Left cardiac atrium (tissue), 4 donors: ENCODE results near the gene FOXO1. TPM values are rescaled to one million over a fixed set of nuclear protein-coding genes. Genes with fewer than 3 reads are reported as not detected.

Experiments used
- ATAC-seq, 2 donors: fragments of 200-7000 bp; cut with Tn5 transposase; one replicate each; pipeline ENCODE4 v1.9.1; 2020; ENCODE audit warnings: mild to moderate bottlenecking in 2 of 2, moderate library complexity in 2 of 2
- DNase-seq: peaks from one replicate; pipeline ENCODE4 v3.0.0-alpha.2; 2020
- intact Hi-C, 2 donors: fragments of 100-400 bp; cut with DNase I; formaldehyde crosslinking; loops; one replicate each; pipeline versions ENCODE4 v1.14.1 to v1.15.1; 2022 to 2023
- total RNA-seq, 2 donors: library from RNA; stranded (reverse); fragmentation: NEBNext Ultra II Directional; extraction: Animal tissue kit (Norgen Biotek cat#: 25700); gene quantifications; one replicate each; pipeline ENCODE4 v1.2.1, GENCODE V29; 2021
- donor health status: DM: no; HTN: yes; CAD: no.
- donor health status: DM: no; HTN: yes; CAD: no; lungs with severe emphysema.
- donor health status: DM: yes; HTN: yes; CAD: no.
- donor health status: Dilated cardiomyopathy.

Gene FOXO1
- total RNA-seq, 2 donors from 2014 or later, result 22.9 to 31.5 TPM

- DNase-seq, result no peak
- ATAC-seq, result peak in 1 of 2 donors; percentile 13
- intact Hi-C loops, result no loop called here
These were observed 48.6 kb downstream of the FOXO1 start for GRCh38 chr13:40617801-40618356.

- no peak for DNase-seq
- ATAC-seq, result no peak
- intact Hi-C loops, result no loop called here
These were observed 50.8 kb downstream of the FOXO1 start for GRCh38 chr13:40615619-40616018.

DNA sequence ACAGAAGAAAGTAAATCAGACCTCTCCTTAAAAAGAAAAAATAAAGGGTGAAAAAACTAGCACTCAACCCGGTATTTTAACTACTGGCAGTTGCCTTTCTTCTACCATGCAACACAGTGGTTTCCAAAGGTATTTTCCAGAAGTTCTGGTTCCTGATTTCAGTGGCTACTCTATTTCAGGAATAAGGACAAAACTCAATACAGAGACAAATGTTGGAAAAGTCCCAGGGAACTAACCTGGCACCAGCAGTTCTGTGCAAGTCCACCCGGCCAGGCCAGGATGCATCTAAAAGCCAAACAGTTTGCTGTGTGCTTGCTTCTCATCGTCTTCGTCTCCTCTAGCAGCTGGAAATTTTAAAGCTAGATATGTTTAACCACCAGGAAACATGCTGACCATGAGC, 52.5 kb downstream of the FOXO1 start:
- DNase-seq, result no peak
- peak in 1 of 2 donors; percentile 17 for ATAC-seq
- intact Hi-C loops, result no loop called here

DNA sequence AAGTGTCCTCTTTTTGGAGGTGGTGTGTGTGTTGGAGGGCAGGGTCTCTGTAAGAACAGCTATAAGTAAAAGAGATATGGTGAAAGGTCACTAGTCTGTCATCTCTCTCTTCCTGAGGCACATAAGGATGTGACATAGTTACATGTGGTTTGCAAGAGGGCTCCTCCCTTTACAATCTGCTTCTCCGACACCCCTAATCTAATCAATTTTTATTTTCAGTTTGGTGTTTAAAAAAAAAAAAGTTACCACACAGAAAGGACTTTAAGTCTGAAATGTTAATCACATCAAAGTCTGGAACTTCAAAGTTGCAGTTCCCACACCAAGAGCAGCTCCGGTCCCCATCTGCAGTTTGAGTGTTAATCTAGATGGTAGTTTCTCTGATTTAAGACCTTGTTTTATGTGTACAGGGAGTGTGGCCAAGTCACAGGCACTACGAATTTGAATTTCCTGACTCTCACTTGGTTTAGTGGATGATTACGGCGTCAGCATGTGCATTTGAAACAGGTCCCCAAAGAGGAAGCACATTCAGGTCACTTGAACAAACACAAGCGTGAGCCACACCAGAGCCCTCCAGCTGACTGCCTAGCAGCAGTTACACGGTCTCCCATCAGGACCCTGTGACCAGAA, 53.1 kb downstream of the FOXO1 start:
- peak; percentile 51 to 59 for ATAC-seq
- no peak for DNase-seq
- intact Hi-C loops, result no loop called here

GRCh38 chr13:40612041-40612440, 54.4 kb downstream of the FOXO1 start:
- no peak for ATAC-seq
- intact Hi-C loops, result no loop called here
- DNase-seq, result no peak

GRCh38 chr13:40611635-40612034, 54.8 kb downstream of the FOXO1 start:
- intact Hi-C loops, result no loop called here
- ATAC-seq, result no peak
- no peak for DNase-seq

GRCh38 chr13:40611004-40611403, 55.4 kb downstream of the FOXO1 start:
- intact Hi-C loops, result no loop called here

GRCh38 chr13:40609972-40610726, 56.3 kb downstream of the FOXO1 start:
- ATAC-seq (no peak), DNase-seq (no peak)
- intact Hi-C loops, result no loop called here

More at GRCh38 chr13:40611004-40611403, 55.4 kb downstream of the FOXO1 start:
- DNase-seq (no peak), ATAC-seq (no peak)

DNA sequence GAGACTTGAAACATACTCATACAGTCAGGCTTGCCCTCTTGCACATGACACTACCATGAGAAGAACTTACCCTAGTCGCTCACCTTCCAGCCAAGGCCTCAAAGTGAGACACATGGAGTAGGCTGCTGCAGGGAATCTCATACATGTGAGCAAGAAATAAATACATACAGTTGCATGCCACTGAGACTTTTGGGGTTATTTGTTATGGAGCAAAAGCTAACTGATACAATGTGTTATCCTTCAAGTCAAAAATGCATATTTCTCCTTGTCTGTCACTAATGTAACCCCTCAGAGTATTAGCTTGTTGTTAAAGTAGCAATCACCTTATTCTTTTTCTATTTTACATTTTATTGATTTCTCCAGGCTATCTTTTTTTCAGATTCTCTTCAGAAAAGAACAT, 58.1 kb downstream of the FOXO1 start:
- DNase-seq (no peak), ATAC-seq (no peak)
- intact Hi-C loops, result no loop called here

GRCh38 chr13:40605573-40605972, 60.9 kb downstream of the FOXO1 start:
- DNase-seq (no peak), ATAC-seq (no peak)
- intact Hi-C loops, result no loop called here

- ATAC-seq, result no peak
These were observed 62.3 kb downstream of the FOXO1 start for GRCh38 chr13:40604135-40604534.

GRCh38 chr13:40600149-40600751, 66.2 kb downstream of the FOXO1 start:
- no peak for ATAC-seq
- intact Hi-C loops, result no loop called here

More at GRCh38 chr13:40604135-40604534, 62.3 kb downstream of the FOXO1 start:
- DNase-seq, result no peak
- intact Hi-C loops, result no loop called here

GRCh38 chr13:40599747-40600146, 66.7 kb downstream of the FOXO1 start:
- ATAC-seq (no peak), DNase-seq (no peak)
- intact Hi-C loops, result no loop called here

More at GRCh38 chr13:40600149-40600751, 66.2 kb downstream of the FOXO1 start:
- DNase-seq, result no peak

- DNase-seq (no peak), ATAC-seq (no peak)
- intact Hi-C loops, result no loop called here
These were observed 67.3 kb downstream of the FOXO1 start for GRCh38 chr13:40599124-40599523.

- ATAC-seq (peak; percentile 31 to 44), DNase-seq (no peak)
- intact Hi-C loops, result no loop called here
These were observed 67.9 kb downstream of the FOXO1 start for GRCh38 chr13:40598569-40598968.

- intact Hi-C loops, result no loop called here
- ATAC-seq, result peak; percentile 46 to 58
- no peak for DNase-seq
These were observed 68.6 kb downstream of the FOXO1 start for GRCh38 chr13:40597735-40598365.

- DNase-seq (no peak), ATAC-seq (peak; percentile 19 to 23)
- intact Hi-C loops, result no loop called here
These were observed 70.0 kb downstream of the FOXO1 start for GRCh38 chr13:40596484-40596883.

DNA sequence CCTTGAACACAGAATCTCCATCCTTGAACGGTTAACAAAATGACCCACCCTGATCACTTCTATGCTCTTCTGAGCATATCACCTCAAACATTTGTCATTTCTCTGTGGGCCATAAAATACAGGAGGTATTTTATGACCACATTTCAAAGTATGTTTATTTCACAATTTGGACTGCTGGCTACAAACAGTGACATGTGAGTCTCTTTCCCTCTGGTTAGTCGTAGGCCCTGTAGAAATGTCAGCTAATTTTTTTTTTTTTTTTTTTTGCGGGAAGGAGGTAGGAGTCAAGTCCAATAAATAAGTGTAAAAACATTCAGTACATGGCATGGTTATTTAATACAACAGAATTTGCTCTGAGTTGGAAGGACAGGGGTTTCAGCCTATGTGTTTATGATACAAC, 70.7 kb downstream of the FOXO1 start:
- ATAC-seq (no peak), DNase-seq (no peak)
- intact Hi-C loops, result no loop called here

DNA sequence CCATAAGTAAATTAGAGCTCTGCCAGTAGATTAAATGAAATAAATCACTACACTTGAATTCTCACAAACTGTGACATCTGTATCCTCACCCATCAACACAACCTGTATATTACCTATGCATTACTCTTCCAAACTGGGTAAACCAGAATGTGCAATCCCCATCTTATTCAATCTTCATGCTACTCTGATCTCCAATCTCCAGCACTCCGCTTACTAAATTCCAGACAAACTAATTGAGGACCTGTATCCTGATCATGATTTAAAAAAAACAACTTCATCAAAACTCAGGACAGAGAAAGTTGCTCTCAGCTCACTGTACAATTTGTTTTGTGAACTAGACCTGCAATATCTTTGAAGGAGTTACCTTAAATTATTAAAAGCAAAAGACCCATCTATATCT, 74.4 kb downstream of the FOXO1 start:
- intact Hi-C loops, result no loop called here
- DNase-seq (no peak), ATAC-seq (no peak)

DNA sequence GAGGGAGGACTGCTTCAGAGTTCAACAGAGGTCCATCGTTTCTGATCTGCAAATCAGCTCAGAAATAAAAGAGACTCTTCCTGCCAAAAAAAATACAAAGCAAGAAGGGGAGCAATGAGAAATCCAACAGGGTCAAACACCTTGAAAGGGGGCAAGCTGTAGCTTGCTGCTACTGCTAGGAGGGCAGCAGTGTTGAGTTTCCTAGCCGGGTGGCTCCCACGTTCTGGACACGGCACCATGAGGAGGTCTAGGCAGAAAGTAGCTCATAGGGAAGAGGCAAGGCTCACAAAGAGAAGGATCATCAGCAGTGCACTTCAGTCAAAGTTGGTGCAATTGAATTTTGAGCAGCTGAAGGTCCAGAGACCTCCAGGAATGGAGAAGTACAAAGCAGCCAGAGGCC, 75.3 kb downstream of the FOXO1 start:
- DNase-seq, result no peak
- ATAC-seq, result no peak
- intact Hi-C loops, result no loop called here
